GM18909 (cell line): Measurements from ENCODE around the gene CD164.

Source experiments
- ATAC-seq: cut with Tn5 transposase; IDR thresholded peaks from one replicate; pipeline ENCODE4 v1.9.1; 2021; ENCODE audit warnings: mild to moderate bottlenecking; ENCODE audit not compliant: unreplicated experiment, poor library complexity

CD164 gene

DNA sequence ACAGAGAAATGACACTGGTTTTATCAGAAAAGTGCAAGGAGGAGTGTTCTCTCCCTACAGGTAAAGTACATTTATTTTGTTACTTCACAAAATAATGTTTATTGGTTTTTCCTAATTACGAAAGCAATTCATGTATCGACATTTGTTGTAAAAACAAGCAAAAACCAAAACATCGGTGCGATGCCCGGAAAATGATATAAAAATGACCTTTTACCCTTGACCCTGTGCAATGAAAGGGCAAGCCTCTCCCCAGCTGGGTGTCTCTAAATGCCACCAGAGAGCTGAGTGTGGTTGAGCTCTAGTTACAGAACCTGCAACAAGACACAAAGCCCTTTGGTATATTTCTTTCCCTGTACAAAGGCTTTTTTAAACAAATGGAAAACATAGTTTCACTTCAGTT is 65.4 kb downstream of the CD164 start:
- ATAC-seq, result no peak
